OCI-LY3 (cell line): ENCODE data around the gene RAB35.

ENCODE experiments used
- H2AFZ ChIP-seq: fragments of 200-600, 300-600 bp; shearing (Covaris generic); 2 replicates; pipeline ENCODE4 v1.6.0; 2014; ENCODE audit warnings: antibody characterized with exemption, low read depth, low read length
- H3K27ac ChIP-seq: fragments of 200-600, 300-600 bp; sonication (generic); 2 replicates; pipeline ENCODE4 v1.5.1; 2014; ENCODE audit warnings: mild to moderate bottlenecking, low read length, moderate library complexity, mixed read lengths
- H3K27me3 ChIP-seq: fragments of 200-600, 300-600 bp; sonication (generic); 2 replicates; pipeline ENCODE4 v1.6.1; 2014; ENCODE audit warnings: low read depth, low read length, mixed read lengths
- H3K36me3 ChIP-seq: fragments of 200-600, 300-600 bp; sonication (generic); replicated peaks from 2 replicates; pipeline ENCODE3; 2014; ENCODE audit warnings: low read depth, low read length, mixed read lengths
- H3K4me1 ChIP-seq: fragments of 300-600, 200-600 bp; sonication (generic); 2 replicates; pipeline ENCODE4 v1.6.1; 2014; ENCODE audit warnings: low read length, mixed read lengths
- H3K4me2 ChIP-seq: fragments of 200-600, 300-600 bp; sonication (generic); 2 replicates; pipeline ENCODE4 v1.6.1; 2014; ENCODE audit warnings: low read length, mixed read lengths
- H3K4me3 ChIP-seq: fragments of 300-600, 200-600 bp; sonication (generic); 2 replicates; pipeline ENCODE4 v1.5.1; 2014; ENCODE audit warnings: antibody characterized with exemption, mild to moderate bottlenecking, low read length, moderate library complexity
- H3K79me2 ChIP-seq: fragments of 300-600, 200-600 bp; shearing (Covaris generic); 2 replicates; pipeline ENCODE4 v1.6.1; 2014; ENCODE audit warnings: mild to moderate bottlenecking, low read length, mixed read lengths
- H3K9ac ChIP-seq: fragments of 300-600, 200-600 bp; shearing (Covaris generic); 2 replicates; pipeline ENCODE4 v1.6.0; 2014; ENCODE audit warnings: mild to moderate bottlenecking, low read length, moderate library complexity
- H3K9me3 ChIP-seq: fragments of 200-600, 300-600 bp; shearing (Covaris generic); 2 replicates; pipeline ENCODE4 v1.6.1; 2014; ENCODE audit warnings: low read length, mixed read lengths; ENCODE audit not compliant: insufficient read depth
- H4K20me1 ChIP-seq: fragments of 200-600, 300-600 bp; sonication (generic); 2 replicates; pipeline ENCODE4 v1.6.1; 2016; ENCODE audit warnings: low read length, mixed read lengths; ENCODE audit not compliant: insufficient read depth
- EZH2phosphoT487 ChIP-seq: fragments of 200-600 bp; shearing (Covaris generic); IDR thresholded peaks from 2 replicates; pipeline ENCODE4 v1.6.1; 2018; ENCODE audit warnings: antibody characterized with exemption, mixed run types, low read depth
- TF ChIP-seq, protein P1 (sequence below): fragments of 200-600, 300-600 bp; sonication (generic); IDR thresholded peaks from 2 replicates; pipeline ENCODE4 v1.5.1; 2014; ENCODE audit warnings: antibody characterized with exemption, low read length, low read depth

Gene RAB35

DNA sequence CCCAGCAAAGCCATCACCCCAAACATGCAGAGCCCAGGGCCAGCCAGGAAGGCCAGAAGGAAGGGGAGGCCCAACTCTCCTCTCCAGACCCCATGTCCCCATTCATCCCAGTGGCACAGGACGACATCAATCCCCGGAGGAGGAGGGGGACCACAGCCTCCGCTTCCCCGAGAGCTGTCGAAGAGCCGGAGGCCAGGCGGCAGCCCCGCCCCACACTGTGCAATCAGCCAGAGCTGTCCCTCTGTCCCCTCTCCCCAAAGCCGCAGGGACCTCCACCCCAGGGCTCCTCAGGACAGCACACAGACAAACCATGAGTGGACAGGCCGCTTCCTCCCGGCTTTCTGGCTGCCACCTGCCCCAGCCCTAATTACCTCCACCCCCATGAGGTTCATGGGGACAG is 16.8 kb downstream of the RAB35 start:
- peaks cover 50% of the 10 kb centered on the region for H3K79me2 ChIP-seq
- H3K9me3 ChIP-seq = no peaks in the 10 kb centered on the region

GRCh38 chr12:120098756-120099470 is 17.6 kb downstream of the RAB35 start:
- Histone ChIP-seq H3K4me2 (no peak overlapping the region), H3K27me3 (no peaks in the 10 kb centered on the region), H3K36me3 (peaks cover 27% of the 10 kb centered on the region), H3K4me1 (no peaks in the 10 kb centered on the region), H3K9me3 (no peaks in the 10 kb centered on the region), H3K79me2 (peaks cover 42% of the 10 kb centered on the region), H3K27ac (no peak overlapping the region), H4K20me1 (peaks cover 36% of the 10 kb centered on the region), H2AFZ (no peak overlapping the region), H3K9ac (no peak overlapping the region), H3K4me3 (no peak overlapping the region)
- TF ChIP-seq, protein P1, sequence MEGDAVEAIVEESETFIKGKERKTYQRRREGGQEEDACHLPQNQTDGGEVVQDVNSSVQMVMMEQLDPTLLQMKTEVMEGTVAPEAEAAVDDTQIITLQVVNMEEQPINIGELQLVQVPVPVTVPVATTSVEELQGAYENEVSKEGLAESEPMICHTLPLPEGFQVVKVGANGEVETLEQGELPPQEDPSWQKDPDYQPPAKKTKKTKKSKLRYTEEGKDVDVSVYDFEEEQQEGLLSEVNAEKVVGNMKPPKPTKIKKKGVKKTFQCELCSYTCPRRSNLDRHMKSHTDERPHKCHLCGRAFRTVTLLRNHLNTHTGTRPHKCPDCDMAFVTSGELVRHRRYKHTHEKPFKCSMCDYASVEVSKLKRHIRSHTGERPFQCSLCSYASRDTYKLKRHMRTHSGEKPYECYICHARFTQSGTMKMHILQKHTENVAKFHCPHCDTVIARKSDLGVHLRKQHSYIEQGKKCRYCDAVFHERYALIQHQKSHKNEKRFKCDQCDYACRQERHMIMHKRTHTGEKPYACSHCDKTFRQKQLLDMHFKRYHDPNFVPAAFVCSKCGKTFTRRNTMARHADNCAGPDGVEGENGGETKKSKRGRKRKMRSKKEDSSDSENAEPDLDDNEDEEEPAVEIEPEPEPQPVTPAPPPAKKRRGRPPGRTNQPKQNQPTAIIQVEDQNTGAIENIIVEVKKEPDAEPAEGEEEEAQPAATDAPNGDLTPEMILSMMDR = no peak
- TF ChIP-seq EZH2phosphoT487 = no peak

More for the DNA sequence above, 16.8 kb downstream of the RAB35 start:
- Histone ChIP-seq H4K20me1 (peaks cover 41% of the 10 kb centered on the region), H3K27ac (no peak overlapping the region), H3K27me3 (no peaks in the 10 kb centered on the region), H2AFZ (no peak overlapping the region), H3K4me3 (no peak overlapping the region), H3K4me1 (no peaks in the 10 kb centered on the region), H3K9ac (no peak overlapping the region), H3K36me3 (peaks cover 25% of the 10 kb centered on the region), H3K4me2 (no peak overlapping the region)
- TF ChIP-seq EZH2phosphoT487 = no peak
- TF ChIP-seq, protein P1 = no peak

GRCh38 chr12:120096671-120097202 is 19.8 kb downstream of the RAB35 start:
- Histone ChIP-seq H3K4me2 (no peak overlapping the region), H3K4me3 (no peak overlapping the region), H3K9ac (no peak overlapping the region), H3K36me3 (peaks cover 19% of the 10 kb centered on the region), H3K27ac (no peak overlapping the region), H3K27me3 (no peaks in the 10 kb centered on the region), H4K20me1 (peaks cover 23% of the 10 kb centered on the region; the same call in 1 of the 2 replicates), H2AFZ (no peak overlapping the region), H3K4me1 (no peaks in the 10 kb centered on the region), H3K9me3 (no peaks in the 10 kb centered on the region), H3K79me2 (peaks cover 21% of the 10 kb centered on the region; the same call in 1 of the 2 replicates)
- TF ChIP-seq, protein P1 = no peak
- no peak for TF ChIP-seq EZH2phosphoT487

DNA sequence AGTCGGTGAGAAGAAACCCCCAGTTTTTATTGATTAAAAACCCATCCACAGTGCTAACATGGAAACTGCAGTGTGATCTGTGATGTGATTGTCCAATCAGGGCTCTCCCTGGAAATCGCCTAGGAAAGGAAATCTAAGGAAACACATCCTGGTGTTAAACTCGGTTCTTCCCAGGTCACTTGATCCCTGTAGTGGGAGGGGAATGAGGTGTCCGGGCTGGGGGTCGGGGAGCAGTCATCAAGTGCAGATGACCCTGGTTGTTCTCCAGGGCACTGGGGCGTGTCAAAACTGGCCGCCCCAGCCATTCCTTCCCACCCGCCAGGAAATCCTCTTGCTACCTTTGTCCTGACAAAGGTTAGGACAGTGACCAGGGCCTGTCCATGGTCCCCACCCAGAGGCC is 20.8 kb downstream of the RAB35 start:
- Histone ChIP-seq H3K36me3 (peaks cover 22% of the 10 kb centered on the region), H3K27ac (no peak overlapping the region), H3K9me3 (no peaks in the 10 kb centered on the region), H3K27me3 (no peaks in the 10 kb centered on the region), H3K4me1 (no peaks in the 10 kb centered on the region), H3K4me2 (no peak overlapping the region), H3K4me3 (no peak overlapping the region), H3K79me2 (peaks cover 12% of the 10 kb centered on the region; the same call in 1 of the 2 replicates), H3K9ac (no peak overlapping the region), H4K20me1 (peaks cover 15% of the 10 kb centered on the region; the same call in 1 of the 2 replicates), H2AFZ (no peak overlapping the region)
- TF ChIP-seq EZH2phosphoT487 = no peak
- TF ChIP-seq, protein P1 = no peak
